A673 (cell line): ENCODE measurements around the gene PAX3. TPM values are rescaled to one million over a fixed set of nuclear protein-coding genes. Genes with fewer than 3 reads are reported as not detected.

Source experiments
- BruUV-seq: library from RNA; stranded (reverse); fragments of 400-500 nt; replicated peaks from 2 replicates; lab custom pipeline; 2021; lab: Mats Ljungman, UMichigan
- CTCF ChIA-PET: fragments of 300-600 bp; sonication (Branson Sonifier 250); formaldehyde crosslinking; loops from one replicate; lab custom pipeline; 2022; ENCODE audit warnings: antibody characterized with exemption; lab: Charles Lee
- POLR2A ChIA-PET: fragments of 300-600 bp; sonication (Branson Sonifier 250); formaldehyde crosslinking; loops from one replicate; lab custom pipeline; 2022; ENCODE audit warnings: antibody characterized with exemption; ENCODE audit not compliant: low non-redundant PET; lab: Charles Lee
- DNase-seq: peaks from one replicate; pipeline ENCODE4 v3.0.0-alpha.2; 2015; ENCODE audit warnings: low spot score
- H3K27ac ChIP-seq: fragments of 200-600 bp; sonication (generic); 2 replicates; pipeline ENCODE4 v1.5.1; 2016; ENCODE audit warnings: mixed run types, low read depth, mild to moderate bottlenecking, mixed read lengths, antibody characterized with exemption, low read length; ENCODE audit not compliant: poor library complexity, severe bottlenecking
- H3K27me3 ChIP-seq: fragments of 200-600 bp; sonication (generic); replicated peaks from 2 replicates; pipeline ENCODE4 v1.6.1; 2017; ENCODE audit warnings: mixed run types, low read depth, mild to moderate bottlenecking, mixed read lengths, antibody characterized with exemption, low read length; ENCODE audit not compliant: insufficient read depth, poor library complexity
- H3K36me3 ChIP-seq: fragments of 200-600 bp; sonication (generic); 2 replicates; pipeline ENCODE4 v1.6.1; 2016; ENCODE audit warnings: mixed run types, mild to moderate bottlenecking, mixed read lengths, antibody characterized with exemption, low read length; ENCODE audit not compliant: insufficient read depth, poor library complexity, severe bottlenecking
- H3K4me1 ChIP-seq: fragments of 200-600 bp; sonication (generic); 2 replicates; pipeline ENCODE4 v1.6.1; 2017; ENCODE audit warnings: mixed run types, mild to moderate bottlenecking, mixed read lengths, antibody characterized with exemption, low read length; ENCODE audit not compliant: insufficient read depth, poor library complexity, severe bottlenecking
- H3K4me3 ChIP-seq: fragments of 200-600 bp; sonication (generic); 2 replicates; pipeline ENCODE4 v1.5.1; 2016; ENCODE audit warnings: low read depth, mixed run types, mild to moderate bottlenecking, mixed read lengths, low read length; ENCODE audit not compliant: poor library complexity, severe bottlenecking
- H3K9me3 ChIP-seq: fragments of 200-600 bp; sonication (generic); 2 replicates; pipeline ENCODE4 v1.6.1; 2016; ENCODE audit warnings: mixed run types, low read depth, mild to moderate bottlenecking, mixed read lengths, antibody characterized with exemption, low read length; ENCODE audit not compliant: poor library complexity, severe bottlenecking
- CTCF ChIP-seq: fragments of 300-800, 200-600 bp; sonication (generic); conservative IDR thresholded peaks from 2 replicates; pipeline ENCODE4 v1.5.1; 2017; ENCODE audit warnings: low read depth, mild to moderate bottlenecking, antibody characterized with exemption, low read length, moderate library complexity, mixed read lengths
- EZH2 ChIP-seq: fragments of 200-600 bp; sonication (generic); IDR thresholded peaks from 2 replicates; pipeline ENCODE4 v1.6.1; 2017; ENCODE audit warnings: borderline replicate concordance, low read depth, mild to moderate bottlenecking, mixed read lengths, antibody characterized with exemption, low read length; ENCODE audit not compliant: poor library complexity, severe bottlenecking
- intact Hi-C: fragments of 100-400 bp; cut with micrococcal nuclease; formaldehyde crosslinking; loops from one replicate; pipeline ENCODE4 v1.10.0; 2022; ENCODE audit not compliant: unreplicated experiment
- total RNA-seq: library from RNA; stranded (reverse); gene quantifications from 2 replicates; pipeline ENCODE4 v1.2.3, GENCODE V29; 2021

The PAX3 gene
- total RNA-seq, 1 experiment from 2014 or later, result 39.3 TPM

DNA sequence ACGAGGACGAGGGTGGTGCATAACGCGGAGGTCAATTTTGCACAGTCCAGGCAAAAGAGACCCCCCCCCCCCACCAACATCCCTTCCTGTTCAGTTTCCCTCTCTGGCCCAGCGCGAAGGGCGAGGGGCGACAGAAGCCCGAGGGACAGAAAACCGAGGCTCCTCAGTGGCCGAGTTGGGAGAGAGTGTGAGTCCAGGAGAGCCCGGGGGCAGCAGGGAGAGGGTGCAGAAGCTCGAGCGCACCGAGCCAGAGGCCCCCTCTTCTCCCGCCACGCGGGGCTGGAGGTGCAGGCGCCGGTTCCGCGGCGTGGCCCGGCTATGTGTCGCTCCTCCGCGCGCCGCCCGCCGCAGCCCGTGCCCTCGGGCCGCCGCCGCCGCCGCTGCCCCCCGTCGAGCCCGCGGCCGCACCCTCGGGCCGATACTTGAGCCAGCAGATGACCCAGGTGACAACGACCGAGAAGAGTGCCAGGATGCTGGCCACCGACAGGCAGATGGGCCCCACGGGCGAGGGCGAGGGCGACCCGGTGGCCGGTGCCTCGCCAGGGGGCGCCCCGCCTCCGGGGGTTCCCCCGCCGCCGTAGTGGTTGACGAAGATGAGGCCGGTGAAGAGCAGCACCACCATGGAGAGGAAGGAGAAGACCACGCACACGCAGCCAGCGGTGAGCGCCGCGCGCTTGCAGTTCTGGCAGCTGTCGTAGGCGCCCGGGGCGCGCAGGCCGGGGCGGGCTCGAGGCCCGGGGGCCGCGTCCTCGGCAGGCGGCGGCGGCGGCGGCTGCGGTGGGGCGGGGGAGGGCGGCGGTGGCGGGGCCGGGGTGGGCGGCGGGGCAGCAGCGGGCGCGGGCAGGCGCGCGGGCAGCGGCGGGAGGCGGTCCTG, 20.2 kb upstream of the PAX3 start:
- Histone ChIP-seq H3K36me3 (no peaks in the 10 kb centered on the region), H3K4me3 (peak overlapping the region; percentile 58), H3K27me3 (no peaks in the 10 kb centered on the region), H3K27ac (peak overlapping the region; percentile 59), H3K9me3 (no peaks in the 10 kb centered on the region), H3K4me1 (peaks cover 16% of the 10 kb centered on the region)
- TF ChIP-seq EZH2 (no peak), CTCF (peak; percentile 54)
- peak; percentile 79 for DNase-seq
- ChIA-PET POLR2A (interaction anchor here (0.6 to 0.7 kb wide), 2 partner anchors 24 to 31 kb away, joined by 3 to 13 read pairs; no protein-coding TSS in a partner anchor), CTCF (interaction anchor here (0.7 to 1.9 kb wide), 12 partner anchors 12 to 294 kb away, joined by 3 to 13 read pairs (median 7); no protein-coding TSS in a partner anchor)
- BruUV-seq, result no TSS peak
- intact Hi-C loops, result loop anchor here (1.0 to 5.0 kb wide), 4 partner anchors 163 to 294 kb away; no protein-coding TSS in a partner anchor

GRCh38 chr2:222318026-222318711, 19.4 kb upstream of the PAX3 start:
- H3K27me3 ChIP-seq, result no peaks in the 10 kb centered on the region
- peak; percentile 70 for TF ChIP-seq CTCF
- no peak for TF ChIP-seq EZH2
- intact Hi-C loops, result loop anchor here (1.0 to 5.0 kb wide), 4 partner anchors 164 to 295 kb away; no protein-coding TSS in a partner anchor
- ChIA-PET CTCF (interaction anchor here (0.5 to 1.9 kb wide), 18 partner anchors 11 to 337 kb away, joined by 3 to 13 read pairs (median 4); no protein-coding TSS in a partner anchor), POLR2A (interaction anchor here (0.5 kb wide), 1 partner anchor 172 kb away, joined by 7 read pairs; no protein-coding TSS in a partner anchor)
- no peaks in the 10 kb centered on the region for H3K36me3 ChIP-seq
- H3K9me3 ChIP-seq, result no peaks in the 10 kb centered on the region
- H3K4me3 ChIP-seq, result peak overlapping the region; percentile 58
- H3K4me1 ChIP-seq, result peaks cover 23% of the 10 kb centered on the region
- no TSS peak for BruUV-seq
- H3K27ac ChIP-seq, result peak overlapping the region; percentile 59
- peak; percentile 86 for DNase-seq

DNA sequence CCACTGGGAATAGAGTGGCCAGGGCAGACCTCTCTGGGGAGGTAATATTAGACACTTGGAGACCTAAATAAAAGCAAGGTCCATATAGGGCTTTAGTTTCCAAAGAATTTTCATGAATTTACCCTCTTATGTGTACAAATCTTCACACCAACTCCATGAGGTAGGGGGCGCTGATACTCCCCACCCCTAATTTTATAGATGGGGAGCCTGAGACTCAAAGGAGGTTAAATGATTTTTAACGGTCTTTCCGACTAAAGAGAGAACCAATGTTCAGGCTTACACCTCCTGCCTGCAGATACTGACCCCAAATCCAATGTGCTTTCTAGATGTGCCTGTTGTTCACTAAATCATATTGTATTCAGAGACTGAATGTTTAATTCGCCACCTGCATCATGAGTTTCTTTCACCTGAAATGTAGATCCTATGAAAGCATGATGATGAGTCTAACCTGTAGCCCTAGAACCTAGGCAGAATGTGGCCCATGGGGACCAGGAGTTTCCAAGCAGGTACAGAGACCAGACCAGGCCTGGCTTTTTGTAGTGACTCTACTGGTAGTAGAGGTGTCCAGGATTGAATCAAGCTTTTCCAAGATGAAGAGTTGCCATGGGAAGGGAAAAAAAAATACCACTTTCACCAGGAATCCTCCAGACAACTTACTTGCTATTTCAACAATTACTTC, 16.8 kb upstream of the PAX3 start:
- Histone ChIP-seq H3K27ac (no peak overlapping the region), H3K36me3 (no peaks in the 10 kb centered on the region), H3K4me1 (peaks cover 31% of the 10 kb centered on the region), H3K9me3 (no peaks in the 10 kb centered on the region), H3K4me3 (no peak overlapping the region), H3K27me3 (no peaks in the 10 kb centered on the region)
- BruUV-seq, result no TSS peak
- TF ChIP-seq CTCF (peak; percentile 59), EZH2 (no peak)
- DNase-seq, result peak; percentile 44
- intact Hi-C loops, result loop anchor here (5.0 kb wide), 2 partner anchors 167 to 258 kb away; no protein-coding TSS in a partner anchor
- CTCF ChIA-PET, result no interaction called here
- POLR2A ChIA-PET, result no interaction called here
